Measurements from ENCODE around the gene KCNC1.

- TF ChIP-seq CTCF (IDR thresholded peaks at IDR 0.05): no peak
- TF ChIP-seq POLR2A (IDR thresholded peaks at IDR 0.05): no peak
- no peak for TF ChIP-seq EP300 (IDR thresholded peaks at IDR 0.05)
Measured at GRCh38 chr11:17765356-17766072, 30.9 kb downstream of the KCNC1 start.

Measured in sigmoid colon (tissue), 4 donors.